Endothelial cell of umbilical vein (primary cell): Measurements from ENCODE around the gene ACSBG1. TPM values are rescaled to one million over a fixed set of nuclear protein-coding genes. Genes with fewer than 3 reads are reported as not detected.

Experiments
- BruUV-seq: library from RNA; stranded (reverse); fragments of 400-500 nt; replicated peaks from 2 replicates; lab custom pipeline; 2021; lab: Mats Ljungman, UMichigan
- CTCF ChIA-PET: fragments of 300-600, 350-600 bp; sonication (Branson Sonifier 250); formaldehyde crosslinking; loops from one replicate; lab custom pipeline; 2021; ENCODE audit warnings: antibody characterized with exemption, inconsistent platforms; lab: Charles Lee
- POLR2A ChIA-PET: fragments of 300-600, 350-600 bp; sonication (Branson Sonifier 250); formaldehyde crosslinking; loops from one replicate; lab custom pipeline; 2021; ENCODE audit warnings: antibody characterized with exemption, inconsistent platforms; lab: Charles Lee
- DNase-seq: peaks from one replicate; pipeline ENCODE4 v3.0.0-alpha.2; 2011; ENCODE audit warnings: low read depth, low spot score
- FAIRE-seq: peaks from 2 replicates; lab custom pipeline; 2011; peaks lifted over from hg19 to GRCh38; lab: Jason Lieb, UNC
- H2AFZ ChIP-seq: 2 replicates; pipeline ENCODE4 v1.6.0; 2012; ENCODE audit warnings: low read depth, low read length, control low read depth, inconsistent platforms
- H3K27ac ChIP-seq: 2 replicates; pipeline ENCODE4 v1.5.1; 2011; ENCODE audit warnings: low read depth, mild to moderate bottlenecking, control low read depth, low read length, moderate library complexity; ENCODE audit not compliant: insufficient read depth
- H3K27me3 ChIP-seq, 2 experiments: 2 replicates each; pipeline versions ENCODE4 v1.6.0 to v1.6.1; 2011; ENCODE audit warnings: low read length in 2 of 2, mixed read lengths in 1 of 2; ENCODE audit not compliant: control insufficient read depth in 2 of 2, insufficient read depth in 2 of 2
- H3K36me3 ChIP-seq, 2 experiments: 2 replicates in 1 of 2; 3 replicates in 1 of 2; pipeline ENCODE4 v1.5.1; 2011; ENCODE audit warnings: low read length in 2 of 2, mild to moderate bottlenecking in 1 of 2, moderate library complexity in 1 of 2; ENCODE audit not compliant: control insufficient read depth in 2 of 2, insufficient read depth in 2 of 2; ENCODE audit errors: extremely low read depth in 1 of 2
- H3K4me1 ChIP-seq: 3 replicates; pipeline ENCODE4 v1.5.1; 2011; ENCODE audit warnings: mild to moderate bottlenecking, low read length; ENCODE audit not compliant: control insufficient read depth, insufficient read depth; ENCODE audit errors: extremely low read depth
- H3K4me2 ChIP-seq: 2 replicates; pipeline ENCODE4 v1.6.1; 2011; ENCODE audit warnings: low read length, control low read depth, mixed read lengths; ENCODE audit not compliant: insufficient read depth
- H3K4me3 ChIP-seq, 3 experiments: fragments of 200-600 bp in 1 of 3; sonication (generic), shearing (Covaris generic) in 1 of 3; replicated peaks in 1 of 3; 2 replicates each; pipeline ENCODE4 v1.5.1; 2011 to 2016; ENCODE audit warnings: control low read depth in 3 of 3, low read length in 3 of 3, mild to moderate bottlenecking in 2 of 3, inconsistent platforms in 1 of 3, low read depth in 1 of 3, moderate library complexity in 1 of 3; ENCODE audit not compliant: insufficient read depth in 1 of 3
- H3K79me2 ChIP-seq: 2 replicates; pipeline ENCODE4 v1.6.0; 2012; ENCODE audit warnings: low read length, inconsistent platforms; ENCODE audit not compliant: control insufficient read depth, insufficient read depth
- H3K9ac ChIP-seq: replicated peaks from 2 replicates; pipeline ENCODE3; 2011; ENCODE audit warnings: low read length, control low read depth; ENCODE audit not compliant: insufficient read depth; ENCODE audit errors: extremely low read depth
- H3K9me1 ChIP-seq: replicated peaks from 3 replicates; pipeline ENCODE4 v1.6.0; 2011; ENCODE audit warnings: mild to moderate bottlenecking, low read length; ENCODE audit not compliant: control insufficient read depth, insufficient read depth; ENCODE audit errors: extremely low read depth
- H3K9me3 ChIP-seq: replicated peaks from 2 replicates; pipeline ENCODE4 v1.5.1; 2012; ENCODE audit warnings: low read length, inconsistent platforms; ENCODE audit not compliant: control insufficient read depth, insufficient read depth
- H4K20me1 ChIP-seq: replicated peaks from 2 replicates; pipeline ENCODE3; 2011; ENCODE audit warnings: mild to moderate bottlenecking, low read length; ENCODE audit not compliant: control insufficient read depth, insufficient read depth; ENCODE audit errors: extremely low read depth
- CTCF ChIP-seq, 2 donors: IDR thresholded peaks; 1 replicate in 1 of 2; 2 replicates in 1 of 2; pipeline ENCODE4 v1.5.1; 2011; ENCODE audit warnings: low read length in 2 of 2, mild to moderate bottlenecking in 2 of 2, moderate library complexity in 2 of 2, control low read depth in 1 of 2, inconsistent platforms in 1 of 2, low read depth in 1 of 2; ENCODE audit not compliant: insufficient read depth in 1 of 2; ENCODE audit errors: extremely low read depth in 1 of 2
- EZH2 ChIP-seq: IDR thresholded peaks from 2 replicates; pipeline ENCODE4 v1.6.1; 2012; ENCODE audit warnings: borderline replicate concordance, low read depth, mild to moderate bottlenecking, moderate library complexity, low read length, inconsistent platforms; ENCODE audit not compliant: severe bottlenecking
- FOS ChIP-seq: IDR thresholded peaks from 2 replicates; pipeline ENCODE4 v1.6.1; 2011; ENCODE audit warnings: mild to moderate bottlenecking, low read length, moderate library complexity, borderline replicate concordance; ENCODE audit not compliant: insufficient read depth
- GATA2 ChIP-seq: IDR thresholded peaks from 2 replicates; pipeline ENCODE4 v1.7.0; 2011; ENCODE audit warnings: low read depth, mild to moderate bottlenecking, moderate library complexity, mixed read lengths, low read length; ENCODE audit not compliant: insufficient read length, insufficient read depth
- JUN ChIP-seq: IDR thresholded peaks from 2 replicates; pipeline ENCODE4 v1.6.1; 2011; ENCODE audit warnings: borderline replicate concordance, low read depth; ENCODE audit not compliant: insufficient read length, insufficient read depth
- MAX ChIP-seq: IDR thresholded peaks from 2 replicates; pipeline ENCODE4 v1.6.1; 2011; ENCODE audit not compliant: insufficient read depth, insufficient read length
- MYC ChIP-seq: IDR thresholded peaks from one replicate; pipeline ENCODE4 v1.6.1; 2011; ENCODE audit warnings: mild to moderate bottlenecking, low read depth, low read length
- POLR2A ChIP-seq: IDR thresholded peaks from 2 replicates; pipeline ENCODE4 v1.6.1; 2012; ENCODE audit warnings: low read depth, mild to moderate bottlenecking, control low read depth, low read length
- dilution Hi-C: fragments of 300-500 bp; cut with MboI; formaldehyde crosslinking; loops from one replicate; pipeline ENCODE4 v1.15.0; 2019; ENCODE audit warnings: low sequenced_read_pairs; ENCODE audit not compliant: extremely low pct_ligation_motif_present
- intact Hi-C: fragments of 100-400 bp; cut with micrococcal nuclease; formaldehyde crosslinking; loops from one replicate; pipeline ENCODE4 v1.10.0; 2022
- polyA plus RNA-seq, 4 experiments: library from polyadenylated mRNA; depleted of rRNA in 3 of 4; stranded (reverse) in 3 of 4; unstranded in 1 of 4; fragments of >200 nt; gene quantifications; 2 replicates each; pipeline versions ENCODE4 v1.2.1 to v1.2.3, GENCODE V29; 2011 to 2012; ENCODE audit warnings: missing spikeins in 1 of 4
- total RNA-seq: library from RNA; stranded (reverse); gene quantifications from 2 replicates; pipeline ENCODE4 v1.2.3, GENCODE V29; 2021

ACSBG1 gene
- total and polyA plus RNA-seq, 2 donors (not counting 3 experiments of a cell fraction or from before 2014, with no cell fraction given): not detected

GRCh38 chr15:78213956-78214355, 20.4 kb downstream of the ACSBG1 start:
- FAIRE-seq (no peak), DNase-seq (no peak)
- TF ChIP-seq CTCF (IDR thresholded peaks at IDR 0.05; ENCODE audit: extremely low read depth in 1 of 2, insufficient read depth in 1 of 2, low read depth in 1 of 2, low read length in 2 of 2): no peak
- TF ChIP-seq EZH2: no peak
- no peak for TF ChIP-seq MAX
- no peak for TF ChIP-seq GATA2
- Histone ChIP-seq H4K20me1 (no peaks in the 10 kb centered on the region), H3K9me1 (no peaks in the 10 kb centered on the region), H3K27ac (no peak overlapping the region), H3K27me3 (peaks cover 0 to 2% of the 10 kb centered on the region in 2 experiments), H3K4me3 (no peak overlapping the region), H3K4me2 (no peak overlapping the region), H3K9ac (no peak overlapping the region), H3K4me1 (peaks cover 5% of the 10 kb centered on the region), H3K9me3 (no peaks in the 10 kb centered on the region), H3K36me3 (no peaks in the 10 kb centered on the region), H3K79me2 (no peaks in the 10 kb centered on the region), H2AFZ (no peak overlapping the region)
- intact Hi-C loops (no loop called here), dilution Hi-C loops (no loop called here)
- no TSS peak for BruUV-seq
- ChIA-PET CTCF (no interaction called here), POLR2A (no interaction called here)

- Histone ChIP-seq H2AFZ (no peak overlapping the region), H3K27me3 (peaks cover 0 to 2% of the 10 kb centered on the region in 2 experiments), H3K9me3 (no peaks in the 10 kb centered on the region), H3K4me1 (peaks cover 5% of the 10 kb centered on the region), H4K20me1 (no peaks in the 10 kb centered on the region), H3K36me3 (no peaks in the 10 kb centered on the region), H3K4me2 (no peak overlapping the region), H3K9ac (no peak overlapping the region), H3K9me1 (no peaks in the 10 kb centered on the region), H3K4me3 (no peak overlapping the region), H3K27ac (no peak overlapping the region), H3K79me2 (no peaks in the 10 kb centered on the region)
- dilution Hi-C loops (no loop called here), intact Hi-C loops (no loop called here)
- CTCF ChIA-PET: no interaction called here
- TF ChIP-seq POLR2A: no peak
- TF ChIP-seq MYC: no peak
- no peak for TF ChIP-seq JUN
- TF ChIP-seq FOS: no peak
- no TSS peak for BruUV-seq
- FAIRE-seq (no peak), DNase-seq (no peak)
- POLR2A ChIA-PET: no interaction called here
These were observed 21.0 kb downstream of the ACSBG1 start for GRCh38 chr15:78213425-78213750.
